IPS DF 19.7 (cell line): Measurements from ENCODE around the gene CRLF1.
"Not testable (repeated sequence)": the region's sequence is repeated elsewhere in the genome, so short reads cannot be mapped to it uniquely, and the experiment has no call there.

Source experiments
- DNase-seq: peaks from one replicate; pipeline ENCODE4 v3.0.0-alpha.2; 2013; ENCODE audit warnings: low read depth, low spot score

The CRLF1 gene

DNA sequence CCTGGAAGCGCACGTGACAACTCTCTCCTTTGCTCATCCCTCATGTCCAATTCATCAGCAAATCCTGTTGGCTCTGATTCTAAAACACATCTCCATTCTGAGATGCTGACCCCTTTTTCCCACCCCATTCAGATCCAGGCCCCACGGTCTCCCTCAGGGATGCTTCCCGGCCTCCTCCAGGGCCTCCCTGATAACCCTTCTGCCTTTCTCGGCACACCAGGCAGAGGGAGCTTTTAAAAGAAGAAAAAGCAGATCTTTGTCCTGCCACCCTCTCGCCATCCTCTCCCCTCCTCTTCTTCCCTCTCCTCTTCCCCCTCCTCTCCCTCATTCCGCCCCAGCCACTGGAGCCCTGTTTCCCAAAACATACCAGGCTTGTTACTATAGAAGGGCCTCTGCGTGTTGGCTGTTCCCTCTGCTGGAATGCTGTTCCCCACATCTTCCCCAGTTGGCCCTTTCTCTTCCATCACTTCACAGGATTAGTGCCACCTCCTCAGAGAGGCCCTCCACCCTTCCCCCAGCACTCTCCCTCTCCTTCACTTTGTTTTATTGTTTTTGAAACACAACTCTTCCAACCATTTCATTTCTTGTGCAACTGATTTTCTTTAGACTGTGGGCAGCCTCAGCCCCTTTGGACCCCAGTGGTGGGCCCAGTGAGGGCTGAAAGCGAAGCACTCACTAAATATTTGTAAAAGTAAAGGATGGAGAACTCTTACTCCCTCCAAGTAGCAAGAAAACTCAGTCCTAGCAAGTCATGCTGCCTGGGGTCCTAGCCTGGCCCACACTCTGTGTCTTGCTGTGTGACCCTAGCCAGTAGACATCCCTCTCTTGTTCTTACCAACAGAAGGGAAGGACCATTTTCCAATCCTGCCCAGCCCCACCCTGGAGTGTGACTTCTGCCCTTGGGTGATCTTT is 2.5 kb upstream of the CRLF1 start:
- DNase-seq, result no peak

DNA sequence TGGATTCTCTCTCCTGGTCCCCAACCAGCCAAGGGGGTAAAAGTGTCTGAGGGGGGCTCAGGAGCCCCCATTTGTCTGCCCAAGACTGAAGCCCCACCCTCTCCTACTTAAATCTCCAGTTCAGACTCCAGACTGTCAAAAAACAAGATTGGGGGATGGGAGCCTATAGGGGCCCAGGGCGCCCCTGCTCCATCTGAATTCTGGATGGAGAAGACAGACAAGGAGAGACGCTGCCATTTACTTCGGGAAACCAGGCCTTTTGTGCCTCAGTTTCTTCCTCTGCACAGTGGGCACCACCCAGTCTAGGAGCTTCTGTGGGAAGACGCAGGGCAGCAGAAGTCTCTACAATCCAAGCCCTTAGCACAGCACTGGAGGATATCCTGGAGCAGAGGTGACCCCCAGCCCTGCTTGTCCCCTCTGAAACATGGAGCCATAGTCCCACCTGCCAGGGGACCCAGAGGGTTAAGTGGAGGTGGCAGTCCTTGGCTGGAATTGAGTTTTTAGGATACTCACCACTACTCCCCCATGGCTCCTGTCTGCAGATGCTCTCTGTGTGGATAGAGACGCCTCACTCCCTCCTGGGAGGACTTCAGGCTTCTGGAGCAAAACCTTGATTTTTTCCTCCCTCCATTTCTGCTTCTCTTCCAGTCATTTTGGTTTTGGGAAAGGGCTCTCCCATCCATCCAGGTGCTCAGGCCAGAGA is 1.7 kb upstream of the CRLF1 start:
- DNase-seq, result no peak

DNA sequence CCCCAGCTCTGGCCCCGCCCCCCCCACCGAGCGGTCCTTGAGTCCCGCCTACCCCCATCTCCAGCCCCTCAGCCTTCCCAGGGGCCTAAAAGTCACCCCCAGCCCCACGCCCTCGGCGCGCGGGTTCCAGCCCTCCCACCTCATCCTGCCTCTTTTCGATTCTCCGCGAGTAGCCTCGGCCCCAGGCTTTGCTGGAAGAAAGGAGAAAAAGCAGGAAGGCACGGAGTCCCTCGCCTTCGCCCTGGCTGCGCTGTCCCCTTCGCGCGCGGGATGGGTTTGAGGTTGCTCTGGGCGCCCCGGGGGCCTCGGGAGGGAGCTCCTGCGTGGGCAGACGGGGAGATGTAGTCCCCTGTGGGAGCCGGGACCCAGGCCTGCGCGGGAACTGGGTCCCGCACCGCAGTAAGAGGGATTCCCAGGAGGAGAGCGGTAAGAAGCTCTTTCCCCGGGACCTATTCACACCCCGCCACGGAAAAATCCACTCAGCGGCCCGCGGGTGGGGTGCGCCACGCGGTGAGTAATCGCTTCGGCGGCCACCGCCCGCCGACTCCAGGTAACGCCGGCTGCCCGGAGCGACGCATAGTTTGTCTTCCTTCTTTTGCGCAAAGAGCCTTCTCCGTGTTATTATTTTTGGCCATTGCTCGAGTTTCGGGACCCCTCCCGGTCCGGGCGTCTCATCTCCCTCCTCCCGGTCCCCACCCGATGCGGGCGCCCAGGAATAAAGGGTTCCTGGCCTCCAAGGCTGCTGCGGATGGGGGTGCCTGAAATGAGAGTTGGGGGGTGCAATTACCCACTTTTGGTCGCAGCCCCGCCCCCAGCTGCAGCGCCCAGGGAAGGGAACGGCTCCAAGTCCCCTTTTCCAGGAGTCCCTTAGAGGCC is 865 bp upstream of the CRLF1 start:
- no peak for DNase-seq

DNA sequence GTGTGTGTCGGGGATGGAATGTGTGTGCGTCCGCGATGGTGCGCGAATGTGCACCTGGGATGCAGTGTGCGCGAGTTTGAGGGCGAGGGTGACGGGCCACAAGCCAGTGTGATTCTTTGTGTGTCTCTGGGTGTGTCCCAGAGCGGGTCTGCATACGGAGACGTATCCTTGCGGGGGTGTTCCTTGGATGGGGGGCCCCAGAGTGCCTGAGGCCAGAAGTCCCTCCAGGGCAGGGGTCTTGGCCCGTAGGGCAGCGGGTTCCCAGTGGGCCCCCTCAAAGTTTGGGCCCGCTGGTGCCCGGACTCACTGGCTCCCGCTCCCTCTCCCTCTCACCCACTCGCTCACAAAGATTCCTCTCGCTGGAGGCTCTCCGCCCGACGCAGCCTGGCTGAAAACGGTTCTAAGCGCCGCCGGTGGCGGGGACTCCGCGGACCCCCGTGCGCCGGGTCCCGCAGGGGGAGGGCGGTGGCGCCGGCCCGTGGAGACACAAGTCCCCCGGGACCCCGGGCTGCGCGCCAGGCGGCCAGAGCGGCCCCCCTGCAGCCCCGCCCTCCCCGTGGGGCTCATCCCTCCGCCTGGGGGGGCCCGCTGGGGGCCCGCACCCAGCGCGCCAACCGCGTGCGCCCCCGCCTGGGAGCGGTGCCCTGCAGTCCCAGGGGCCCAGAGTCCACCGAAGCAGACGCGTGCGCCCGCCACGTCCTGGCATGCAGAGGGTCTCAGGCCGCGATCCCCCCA is 886 bp downstream of the CRLF1 start:
- DNase-seq, result no peak

DNA sequence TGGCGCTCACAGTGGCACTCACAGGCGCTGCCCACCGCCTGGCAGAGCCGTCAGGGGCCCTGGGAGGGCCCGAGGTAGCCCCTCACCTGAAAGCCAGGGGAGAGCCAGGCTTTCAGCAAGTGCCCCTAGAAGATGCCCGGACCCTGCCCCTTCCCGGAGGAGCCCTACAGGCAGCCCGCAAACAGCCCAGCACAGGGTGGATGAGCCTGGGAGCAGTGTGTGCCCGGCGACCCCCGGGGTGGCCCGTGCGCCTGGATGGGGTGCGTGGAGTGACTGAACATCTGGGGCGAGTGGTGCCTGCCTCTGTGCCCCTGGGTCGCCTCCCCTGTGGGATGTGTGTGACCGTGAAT is 1.4 kb downstream of the CRLF1 start:
- no peak for DNase-seq

DNA sequence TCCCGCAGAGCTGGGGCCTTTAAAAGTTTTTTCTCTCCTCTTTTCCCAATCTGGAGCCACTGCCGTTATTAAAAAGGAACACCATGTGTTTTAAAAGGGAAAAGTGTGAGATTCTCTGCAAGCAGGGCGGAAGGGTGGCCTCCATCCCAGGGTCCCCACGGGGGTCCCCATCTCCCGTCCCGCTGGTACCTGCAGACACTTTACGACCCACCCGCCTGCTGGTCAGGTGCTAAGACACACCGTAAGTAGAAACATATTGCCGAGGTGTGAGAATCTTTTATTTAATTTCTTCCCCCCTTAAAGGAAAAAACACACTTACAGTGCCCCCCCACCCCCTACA is 1.8 kb downstream of the CRLF1 start:
- no peak for DNase-seq

DNA sequence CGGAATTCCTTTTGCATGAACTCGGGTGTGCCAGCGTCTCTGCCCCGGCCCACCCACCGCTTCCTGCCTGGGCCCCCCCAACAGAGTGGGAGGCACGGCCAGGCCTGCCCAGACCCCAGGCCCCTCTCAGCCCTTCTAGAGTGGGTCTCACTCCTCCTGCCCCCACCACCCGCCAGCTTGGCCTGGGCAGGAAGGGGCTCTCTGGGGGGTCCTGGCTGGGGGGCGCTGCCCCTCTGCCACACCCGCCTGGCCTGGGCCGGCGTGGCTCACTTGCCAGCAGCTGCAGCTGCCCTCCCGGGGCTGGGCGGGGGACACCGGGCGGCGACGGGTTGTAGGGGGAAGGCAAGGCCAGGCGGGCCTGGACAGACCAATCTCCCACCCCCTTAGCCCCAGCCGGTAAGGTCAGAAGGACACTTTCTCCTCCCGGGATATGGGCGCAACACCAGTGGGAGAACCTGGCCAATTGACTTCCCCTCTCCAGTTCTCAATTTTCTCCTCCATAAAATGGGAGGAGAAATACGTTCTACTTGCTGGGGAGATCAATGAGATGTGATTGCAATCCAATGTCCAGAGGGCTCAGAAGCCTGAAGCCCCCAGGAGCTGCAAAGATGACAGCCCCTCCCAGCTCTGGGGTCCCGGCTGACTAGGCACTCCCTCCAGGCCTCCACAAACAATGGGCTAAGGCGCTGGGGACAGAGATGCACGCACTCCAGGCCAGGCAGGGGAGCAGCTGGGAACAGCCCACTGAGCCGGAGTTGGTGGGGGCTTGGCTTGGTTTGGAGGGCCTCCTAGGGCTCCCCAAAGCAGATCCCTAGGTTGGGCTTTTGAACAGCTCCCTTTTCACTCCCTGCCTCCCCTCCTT is 2.4 kb downstream of the CRLF1 start:
- DNase-seq, result no peak

DNA sequence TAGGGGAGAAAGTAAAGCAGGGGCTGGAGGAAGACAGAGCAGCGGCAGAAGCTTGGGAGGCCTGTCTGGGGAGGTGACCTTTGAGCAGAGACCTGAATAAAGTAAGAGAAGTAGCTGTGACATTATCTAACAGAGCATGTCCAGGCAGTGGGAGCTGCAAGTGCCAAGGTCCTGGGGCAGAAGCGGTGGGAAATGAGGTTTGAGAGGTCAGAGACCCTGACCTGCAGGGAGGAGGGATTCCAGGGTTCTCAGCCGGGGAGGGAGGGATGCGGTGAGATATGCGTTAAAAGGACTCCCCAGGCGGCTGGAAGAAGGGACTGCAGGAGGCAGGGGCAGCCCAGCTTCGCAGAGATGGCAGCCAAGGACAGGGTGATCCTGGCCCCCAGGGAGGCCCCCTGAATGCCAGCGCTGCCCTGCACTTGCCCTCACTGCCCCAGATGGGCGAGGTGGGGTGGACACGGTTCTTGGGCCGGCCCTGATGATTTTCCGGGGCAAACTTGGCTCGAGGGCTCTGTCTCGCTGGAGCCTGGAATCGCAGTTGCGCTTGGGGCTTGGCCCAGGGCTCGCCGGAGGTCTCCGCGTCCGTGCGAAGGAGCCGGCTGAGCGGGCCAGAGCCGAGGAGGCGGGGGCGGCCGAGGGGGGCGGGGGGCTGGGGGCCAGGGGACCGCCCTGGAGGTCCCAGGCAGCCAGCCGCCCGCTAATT is 3.2 kb downstream of the CRLF1 start:
- DNase-seq, result no peak

DNA sequence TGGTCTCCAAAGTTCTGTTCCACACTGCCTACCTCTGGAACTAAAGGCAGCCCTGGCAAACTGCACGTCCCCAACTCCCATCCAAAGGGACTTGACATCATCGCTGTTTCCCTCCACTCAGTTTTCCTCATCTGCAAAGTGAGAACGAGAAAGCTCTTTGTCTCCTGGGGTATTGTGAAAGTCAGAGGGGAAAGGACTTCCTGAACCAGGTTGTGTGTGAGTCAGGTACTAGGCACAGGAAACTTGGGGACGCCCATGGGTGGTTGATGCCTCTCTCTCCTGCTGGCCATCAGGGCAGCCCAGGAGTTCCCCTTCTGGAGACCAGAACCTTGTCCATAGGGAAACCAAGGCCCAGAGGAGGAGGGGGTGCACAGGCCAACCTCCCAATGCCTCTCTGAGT is 4.7 kb downstream of the CRLF1 start:
- DNase-seq, result no peak

DNA sequence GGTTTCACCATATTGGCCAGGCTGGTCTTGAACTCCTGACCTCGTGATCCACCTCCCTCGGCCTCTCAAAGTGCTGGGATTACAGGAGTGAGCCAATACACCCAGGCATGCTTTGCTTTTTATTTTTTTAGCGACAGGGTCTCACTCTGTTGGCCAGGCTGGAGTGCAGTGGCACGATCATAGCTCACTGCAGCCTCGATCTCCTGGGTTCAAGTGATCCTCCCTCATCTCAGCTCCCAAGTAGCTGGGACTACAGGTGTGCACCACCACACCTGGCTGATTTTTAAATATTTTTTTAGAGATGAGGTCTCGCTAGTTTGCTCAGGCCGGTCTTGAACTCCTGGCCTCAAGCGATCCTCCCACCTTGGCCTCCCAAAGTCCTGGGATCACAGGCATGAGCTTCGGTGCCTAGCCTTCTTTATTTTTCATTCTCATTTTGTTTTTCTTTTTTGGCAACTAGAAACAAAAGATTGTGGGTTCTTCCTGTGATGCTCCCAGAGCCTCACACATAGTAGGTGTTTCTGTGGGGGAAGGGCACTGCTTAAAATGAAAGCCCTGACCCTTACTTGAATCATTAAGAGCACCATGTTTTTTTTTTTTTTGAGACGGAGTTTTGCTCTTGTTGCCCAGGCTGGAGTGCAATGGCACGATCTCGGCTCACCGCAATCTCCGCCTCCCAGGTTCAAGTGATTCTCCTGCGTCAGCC is 5.8 kb downstream of the CRLF1 start:
- DNase-seq, result not testable (repeated sequence)

DNA sequence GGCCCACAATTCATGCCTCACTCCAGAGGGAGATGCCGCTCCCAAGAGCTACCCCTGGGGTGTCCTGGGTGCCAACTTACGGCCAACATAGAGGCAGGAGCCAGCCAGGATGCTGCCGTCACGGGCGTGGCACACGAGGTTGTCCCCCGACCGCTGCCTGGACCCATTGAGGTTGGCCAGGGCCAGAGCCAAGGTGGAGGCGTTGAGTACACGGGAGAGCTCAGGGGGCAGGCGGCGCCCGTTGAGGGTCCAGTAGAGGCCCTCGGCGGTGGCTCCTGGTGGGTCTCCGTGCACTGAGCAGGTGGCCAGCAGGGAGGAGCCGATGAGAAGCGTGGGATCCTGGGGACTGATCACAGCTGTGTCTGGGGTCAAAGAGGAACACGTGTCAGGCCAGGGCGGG is 7.1 kb downstream of the CRLF1 start:
- no peak for DNase-seq

DNA sequence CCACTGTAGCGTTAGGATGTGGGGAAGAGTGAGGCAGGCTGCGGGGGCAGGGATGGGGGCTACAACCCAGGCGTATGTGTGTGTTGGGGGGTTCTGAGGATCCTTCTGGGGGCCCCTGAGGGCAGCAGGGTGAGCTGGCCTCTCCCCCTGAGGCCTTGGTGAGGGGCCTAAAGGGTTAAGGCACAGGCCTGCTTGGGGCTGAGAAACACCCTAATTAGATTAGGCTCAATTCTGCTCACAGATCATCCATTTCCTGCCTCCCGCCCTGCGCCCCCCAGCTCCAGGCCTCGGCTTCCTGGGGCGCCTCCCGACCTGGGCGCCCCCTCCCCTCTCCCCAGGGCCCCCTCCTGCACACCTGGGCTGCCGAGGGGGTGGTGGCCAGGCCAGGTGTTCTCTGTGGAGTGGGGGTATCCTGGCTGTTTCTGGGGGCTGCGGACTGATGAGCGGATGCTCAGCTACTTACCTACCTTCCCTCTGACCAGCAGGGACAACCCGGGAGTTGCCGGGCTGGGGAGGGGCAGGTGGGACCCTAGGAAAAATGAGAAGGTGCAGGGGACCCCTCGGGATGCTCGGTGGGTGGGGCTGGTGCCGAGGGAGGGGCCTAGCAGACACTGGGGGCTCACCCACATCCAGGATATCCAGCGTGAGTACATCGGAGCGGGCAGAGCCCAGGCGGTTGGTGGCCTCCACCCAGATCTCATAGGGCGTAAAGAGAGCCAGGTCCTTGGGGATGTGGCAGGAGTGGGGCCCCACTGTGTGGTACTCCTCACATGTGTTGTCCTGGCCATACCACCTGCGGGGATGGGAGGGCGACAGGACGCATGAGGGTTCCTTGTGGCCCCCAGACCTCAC is 8.6 kb downstream of the CRLF1 start:
- no peak for DNase-seq

DNA sequence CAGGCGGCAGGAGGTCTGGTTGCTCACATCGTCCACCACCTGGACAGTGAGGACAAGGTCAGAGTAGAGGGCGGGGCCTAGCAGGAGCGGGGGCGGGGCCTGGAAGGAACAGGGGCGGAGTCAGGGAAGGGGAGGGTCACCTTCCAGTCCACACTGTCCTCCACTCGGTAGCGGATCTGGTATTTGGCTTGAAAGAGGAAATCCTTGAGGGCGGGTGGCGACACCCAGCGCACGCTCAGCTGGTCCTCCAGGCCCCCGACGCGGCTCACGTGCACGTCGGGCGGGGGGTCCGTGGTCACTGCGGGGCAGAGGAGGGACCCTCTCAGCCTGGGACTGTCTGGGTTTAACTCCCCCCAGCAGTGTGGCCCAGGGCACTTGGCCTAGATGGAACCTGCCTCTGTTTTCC is 9.8 kb downstream of the CRLF1 start:
- no peak for DNase-seq

DNA sequence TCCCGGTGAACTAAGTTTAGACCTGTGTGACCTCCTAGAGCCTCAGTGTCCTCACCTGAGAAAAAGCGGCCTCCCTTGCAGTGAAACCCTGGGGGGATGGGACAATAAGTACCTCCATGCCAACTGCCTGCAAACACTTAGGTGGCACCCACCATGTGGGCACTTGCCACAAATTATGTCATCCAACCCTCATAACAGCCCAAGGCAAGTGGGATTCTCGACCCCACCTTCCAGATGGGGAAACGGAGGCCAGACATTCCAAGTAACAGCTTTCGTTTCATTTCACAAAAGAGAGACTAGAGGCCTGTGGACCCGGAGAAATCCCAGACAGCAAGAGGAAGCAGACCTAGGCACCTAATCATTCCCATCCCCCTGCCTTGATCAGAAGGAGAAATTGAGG is 11.1 kb downstream of the CRLF1 start:
- no peak for DNase-seq

DNA sequence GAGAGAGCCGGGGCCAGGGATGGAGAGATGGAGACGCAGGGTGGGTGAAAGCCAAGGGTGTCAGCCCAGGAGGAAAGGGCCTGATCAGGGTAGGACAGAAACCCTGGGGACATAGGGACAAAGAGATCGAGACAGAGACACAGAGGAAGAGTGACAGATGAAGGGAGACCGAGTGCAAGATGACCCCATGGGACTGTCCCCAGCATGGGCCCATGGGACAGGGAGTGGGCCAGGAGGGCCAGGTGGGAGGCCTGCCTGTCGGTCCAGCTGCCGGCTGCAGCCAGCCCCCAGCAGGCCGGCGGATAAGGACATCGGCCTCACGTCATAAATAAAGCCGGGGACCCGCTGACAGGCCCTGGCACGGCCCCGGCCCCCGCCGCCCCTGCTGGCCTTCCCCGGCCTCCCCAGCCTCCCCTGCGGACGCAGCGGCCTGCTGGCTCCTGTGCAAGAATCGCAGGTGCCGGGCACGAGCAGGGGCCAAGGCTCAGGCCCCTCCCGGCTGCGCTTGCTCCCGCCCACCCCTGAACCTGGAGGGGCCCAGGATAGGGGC is 11.7 kb downstream of the CRLF1 start:
- DNase-seq, result no peak

DNA sequence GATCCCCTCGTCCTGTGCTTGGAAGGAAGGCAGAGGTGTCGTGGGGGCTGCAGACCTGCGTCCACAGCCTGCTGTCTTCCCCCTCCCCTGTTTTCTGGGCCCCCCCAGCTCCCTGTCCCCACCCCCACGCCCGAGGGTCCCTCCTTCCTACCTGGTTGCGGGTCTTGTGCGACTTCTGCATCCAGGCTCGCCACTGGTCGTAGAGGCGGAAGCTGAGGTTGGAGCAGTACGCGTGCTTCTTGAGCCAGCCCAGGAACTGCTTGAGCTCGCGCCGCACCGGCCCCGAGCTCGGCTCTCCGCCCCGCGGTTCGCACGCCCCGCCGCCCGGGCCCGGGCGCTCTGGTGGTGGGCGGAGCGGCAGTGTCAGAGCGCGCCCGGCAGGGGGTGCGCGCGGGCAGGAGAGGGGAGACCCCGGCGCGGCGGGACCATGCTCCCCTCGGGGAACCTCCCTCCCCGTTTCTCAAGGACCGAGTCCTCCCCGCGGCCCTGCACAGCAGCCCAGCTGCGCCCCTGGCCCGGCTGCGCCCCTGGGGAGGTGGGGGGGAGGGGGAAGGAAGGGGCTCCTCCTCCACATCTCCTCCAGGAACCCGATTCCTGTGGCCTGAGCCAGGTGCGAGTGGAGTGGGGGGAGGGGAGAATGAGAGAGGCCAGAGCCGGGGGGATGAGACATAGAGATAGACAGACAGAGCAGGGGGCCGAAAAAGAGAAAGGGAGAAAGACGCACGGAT is 12.3 kb downstream of the CRLF1 start:
- no peak for DNase-seq

DNA sequence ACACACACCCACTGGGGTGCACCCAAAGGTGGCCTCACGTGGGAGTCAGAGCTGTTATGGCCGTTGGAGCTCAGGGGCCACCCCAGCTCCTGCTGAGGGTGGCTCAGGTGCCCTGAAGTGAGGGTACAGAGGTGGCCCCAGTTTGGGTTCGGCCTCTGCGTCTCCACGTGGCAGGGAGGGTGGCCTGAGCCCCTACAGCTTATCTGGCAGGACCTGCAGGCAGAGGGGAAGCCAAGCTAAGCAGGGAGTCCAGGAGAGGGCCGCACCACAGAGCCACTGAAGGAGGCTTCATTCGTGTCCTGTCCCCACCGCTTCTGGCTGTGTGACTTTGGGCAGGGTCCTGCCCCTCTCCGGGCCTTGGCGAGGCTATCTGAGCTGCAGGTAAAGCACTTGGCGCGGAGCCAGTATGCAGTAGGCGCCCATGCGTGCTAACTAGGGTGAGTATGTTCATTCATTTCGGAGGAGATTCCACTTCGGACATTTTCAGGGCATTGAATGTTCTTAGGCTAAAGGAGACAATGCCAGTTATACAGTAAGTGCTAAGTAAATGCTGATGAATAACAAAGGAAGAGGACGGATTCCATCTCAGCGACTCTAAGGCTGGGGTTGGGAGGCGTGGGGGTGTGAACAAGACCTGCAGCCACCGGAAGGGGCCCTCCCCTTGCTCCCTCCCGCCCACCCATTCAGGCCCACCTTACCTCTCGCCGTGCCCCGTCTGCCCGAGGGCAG is 13.1 kb downstream of the CRLF1 start:
- no peak for DNase-seq
